Vagina (tissue), 2 donors: Measurements from ENCODE around the gene GALNTL6.

Experiments used
- CTCF ChIP-seq, 3 experiments: fragments of 450-650 bp in 2 of 3; fragments of 200-600 bp in 1 of 3; sonication (generic) in 1 of 3; IDR thresholded peaks; one replicate each; pipeline ENCODE4 v1.5.1; 2017 to 2019; ENCODE audit warnings: antibody characterized with exemption in 3 of 3, mild to moderate bottlenecking in 2 of 3, moderate library complexity in 2 of 3
- POLR2A ChIP-seq, 2 donors: fragments of 450-650 bp; IDR thresholded peaks; one replicate each; pipeline ENCODE4 v1.6.1; 2017; ENCODE audit warnings: antibody characterized with exemption in 2 of 2, mild to moderate bottlenecking in 2 of 2, moderate library complexity in 2 of 2
- POLR2AphosphoS5 ChIP-seq, 2 donors: sonication (generic); formaldehyde crosslinking; IDR thresholded peaks; one replicate each; pipeline ENCODE4 v1.9.0; 2017; ENCODE audit warnings: antibody characterized with exemption in 2 of 2, mild to moderate bottlenecking in 2 of 2, low read depth in 1 of 2; ENCODE audit not compliant: insufficient read depth in 1 of 2

GRCh38 chr4:172818901-172819300, 1005.7 kb downstream of the GALNTL6 start:
- TF ChIP-seq POLR2AphosphoS5 (IDR thresholded peaks at IDR 0.05; ENCODE audit: insufficient read depth in 1 of 2, low read depth in 1 of 2) (no peak), CTCF (IDR thresholded peaks at IDR 0.05) (no peak), POLR2A (IDR thresholded peaks at IDR 0.05) (no peak)
